ENCODE data around the gene TRIM8.
"Not testable (repeated sequence)": the region's sequence is repeated elsewhere in the genome, so short reads cannot be mapped to it uniquely, and the experiment has no call there.

TRIM8 gene

DNA sequence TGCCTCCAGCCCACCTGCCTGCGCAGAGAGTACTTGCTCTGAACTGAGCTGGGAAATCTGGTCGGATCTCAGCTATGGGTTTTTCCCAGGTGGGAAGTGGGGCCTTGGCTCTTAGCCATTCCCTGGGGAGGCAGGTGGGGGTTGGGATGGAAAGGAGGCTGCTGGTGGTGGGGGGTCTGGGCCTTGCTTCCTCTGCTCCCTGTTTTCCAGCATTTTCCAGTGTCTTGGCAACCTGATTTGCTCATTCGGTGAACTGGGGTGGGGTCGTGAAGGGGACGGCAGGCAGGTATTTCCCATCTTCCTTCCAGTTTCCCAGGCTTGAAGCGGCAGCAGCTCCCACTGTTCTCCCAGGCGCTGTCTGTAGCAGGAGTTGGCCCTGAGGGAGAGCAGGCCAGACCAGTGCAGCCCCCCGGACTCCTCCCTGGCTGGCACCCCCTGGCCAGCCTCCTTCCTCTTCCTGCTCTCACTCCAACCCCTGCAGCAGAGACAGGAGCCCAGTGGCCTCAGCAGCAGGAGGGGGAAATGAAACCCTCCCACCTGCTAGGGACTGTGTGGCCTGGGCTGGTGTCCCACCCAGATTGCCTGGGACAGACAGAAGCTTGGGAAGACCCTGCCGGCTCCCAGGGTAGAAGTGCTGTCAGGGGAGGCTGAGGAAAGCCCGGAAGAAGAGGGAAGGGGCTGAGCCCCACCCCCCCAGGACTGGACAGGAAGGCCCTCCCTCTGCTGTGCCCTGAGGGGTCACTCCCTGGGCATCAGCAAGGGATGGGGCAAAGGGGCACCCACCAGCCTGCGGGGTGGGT is 6.6 kb downstream of the TRIM8 start:
- DNase-seq, result no peak

DNA sequence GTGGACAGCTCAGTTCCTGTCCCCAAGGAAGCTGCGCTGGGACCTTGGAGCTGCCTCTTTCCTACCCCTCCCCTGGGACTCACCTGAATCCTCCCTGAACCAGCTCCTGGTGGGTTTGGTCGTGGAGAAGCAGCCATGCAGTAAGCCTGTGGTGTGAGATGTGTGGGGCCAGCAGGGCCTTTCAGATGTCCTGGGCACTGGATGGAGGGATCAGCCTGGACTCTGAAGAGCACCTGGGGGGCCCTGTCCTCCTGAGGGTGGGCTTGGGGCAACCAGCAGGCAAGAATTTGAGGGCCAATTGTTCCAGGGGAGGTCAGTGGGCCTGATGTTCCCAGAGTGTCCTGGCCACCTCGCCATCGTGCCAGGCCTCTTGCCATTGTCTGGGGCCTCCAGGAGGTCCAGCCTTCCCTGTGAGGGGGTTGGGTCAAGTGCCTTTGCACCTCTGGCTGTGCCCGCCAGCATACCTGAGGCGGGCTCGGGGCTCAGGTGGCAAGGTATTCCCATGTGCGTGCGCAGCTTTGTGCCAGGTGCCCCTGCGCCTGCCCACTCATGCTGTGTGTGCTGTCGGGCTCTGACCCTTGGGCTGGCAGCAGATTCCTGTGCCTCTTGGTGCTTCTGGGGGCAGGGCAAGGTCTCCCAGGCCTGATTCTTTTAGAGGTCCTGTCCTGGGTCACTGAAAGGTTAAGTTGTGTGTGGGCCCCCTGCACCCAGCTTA is 7.3 kb downstream of the TRIM8 start:
- no peak for DNase-seq

DNA sequence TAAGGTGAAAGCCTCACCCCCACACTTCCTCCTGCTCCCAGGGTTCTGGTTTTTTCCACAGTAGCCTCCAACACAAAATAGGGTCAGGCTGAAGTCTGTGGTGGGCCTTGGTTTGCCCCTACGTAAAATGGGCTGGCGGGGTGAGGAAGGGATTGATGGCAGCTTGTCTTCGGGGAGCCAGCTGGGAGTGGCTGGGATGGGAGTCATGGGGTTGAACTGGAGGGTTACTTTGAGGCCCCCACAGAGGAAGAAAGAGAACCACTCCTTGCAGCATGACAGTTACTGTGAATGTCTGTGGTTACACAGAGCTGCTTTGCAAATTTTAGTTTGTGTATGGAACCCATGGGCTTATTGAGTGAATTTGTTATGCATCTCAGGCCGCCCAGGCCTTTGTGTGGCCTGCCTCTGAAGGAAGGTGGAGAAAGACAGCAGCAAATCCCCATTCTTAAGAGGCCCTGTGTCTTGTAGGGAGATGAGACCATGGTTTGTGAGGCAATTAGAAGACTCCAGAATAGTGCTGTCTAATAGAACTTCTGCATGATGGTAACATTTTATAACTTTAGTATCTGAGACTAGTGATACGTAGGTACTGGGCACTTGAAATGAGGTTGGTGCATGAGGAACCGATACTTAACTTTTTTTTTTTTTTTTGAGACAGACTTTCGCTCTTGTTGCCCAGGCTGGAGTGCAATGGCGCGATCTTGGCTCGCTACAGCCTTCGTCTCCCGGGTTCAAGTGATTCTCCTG is 8.1 kb downstream of the TRIM8 start:
- DNase-seq, result no peak

DNA sequence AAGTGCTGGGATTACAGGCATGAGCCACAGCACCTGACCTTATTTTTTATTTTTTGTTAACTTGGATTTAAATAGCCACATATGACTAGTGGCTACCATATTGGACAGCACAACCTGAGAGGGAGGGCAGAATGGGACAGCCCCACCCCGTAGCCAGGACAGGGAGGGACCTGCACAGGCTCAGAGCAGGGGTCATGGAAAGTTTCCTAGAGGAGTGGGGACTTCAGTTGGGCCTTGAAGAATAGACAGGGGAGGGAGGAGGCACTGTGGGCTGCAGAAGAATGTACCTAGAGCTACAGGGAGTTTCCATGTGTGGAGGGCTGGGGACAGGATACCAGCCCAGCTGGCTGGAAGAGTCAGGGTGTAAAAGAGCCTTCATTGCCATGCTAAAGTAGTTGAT is 8.8 kb downstream of the TRIM8 start:
- no peak for DNase-seq

DNA sequence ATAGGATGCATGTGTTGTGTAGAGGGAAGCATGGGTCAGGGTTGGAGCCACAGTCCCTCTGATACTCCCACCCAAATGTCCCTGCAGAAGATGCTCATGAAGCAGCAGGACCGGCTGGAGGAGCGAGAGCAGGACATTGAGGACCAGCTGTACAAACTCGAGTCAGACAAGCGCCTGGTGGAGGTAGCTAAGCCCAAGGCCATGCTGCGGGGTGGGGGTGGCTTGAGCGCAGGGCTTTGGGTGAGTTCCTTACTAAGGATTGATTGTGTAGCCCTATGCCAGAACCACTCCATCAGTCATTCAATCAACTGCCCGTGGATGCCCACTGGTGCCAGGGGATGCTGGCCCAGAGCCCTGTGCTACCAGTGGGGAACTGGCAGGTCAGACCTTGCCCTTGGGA is 10.3 kb downstream of the TRIM8 start:
- no peak for DNase-seq

DNA sequence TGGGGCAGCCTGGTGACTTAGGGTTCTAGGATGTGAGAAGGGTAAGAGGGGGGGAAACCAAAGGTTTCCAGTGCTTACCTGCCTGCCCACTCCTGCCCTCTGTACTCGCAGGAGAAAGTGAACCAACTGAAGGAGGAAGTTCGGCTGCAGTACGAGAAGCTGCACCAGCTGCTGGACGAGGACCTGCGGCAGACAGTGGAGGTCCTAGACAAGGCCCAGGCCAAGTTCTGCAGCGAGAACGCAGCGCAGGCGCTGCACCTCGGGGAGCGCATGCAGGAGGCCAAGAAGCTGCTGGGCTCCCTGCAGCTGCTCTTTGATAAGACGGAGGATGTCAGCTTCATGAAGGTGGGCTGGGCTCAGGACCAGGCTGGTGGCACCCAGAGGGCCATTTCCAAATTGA is 10.7 kb downstream of the TRIM8 start:
- no peak for DNase-seq

DNA sequence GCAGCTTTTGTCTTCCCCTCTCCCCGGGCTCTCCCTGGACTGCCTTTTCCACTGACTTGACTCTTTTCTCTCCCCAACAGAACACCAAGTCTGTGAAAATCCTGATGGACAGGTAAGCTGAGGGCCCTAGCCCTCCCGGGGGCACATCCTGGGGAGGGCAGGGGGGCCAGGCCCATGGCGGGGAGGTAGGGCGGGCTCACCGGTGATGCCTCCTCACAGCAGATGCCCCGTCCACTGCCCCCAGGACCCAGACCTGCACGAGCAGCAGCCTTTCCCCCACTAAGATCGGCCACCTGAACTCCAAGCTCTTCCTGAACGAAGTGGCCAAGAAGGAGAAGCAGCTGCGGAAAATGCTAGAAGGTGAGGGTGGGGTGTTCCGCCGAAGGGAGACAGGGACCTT is 11.7 kb downstream of the TRIM8 start:
- DNase-seq, result no peak

DNA sequence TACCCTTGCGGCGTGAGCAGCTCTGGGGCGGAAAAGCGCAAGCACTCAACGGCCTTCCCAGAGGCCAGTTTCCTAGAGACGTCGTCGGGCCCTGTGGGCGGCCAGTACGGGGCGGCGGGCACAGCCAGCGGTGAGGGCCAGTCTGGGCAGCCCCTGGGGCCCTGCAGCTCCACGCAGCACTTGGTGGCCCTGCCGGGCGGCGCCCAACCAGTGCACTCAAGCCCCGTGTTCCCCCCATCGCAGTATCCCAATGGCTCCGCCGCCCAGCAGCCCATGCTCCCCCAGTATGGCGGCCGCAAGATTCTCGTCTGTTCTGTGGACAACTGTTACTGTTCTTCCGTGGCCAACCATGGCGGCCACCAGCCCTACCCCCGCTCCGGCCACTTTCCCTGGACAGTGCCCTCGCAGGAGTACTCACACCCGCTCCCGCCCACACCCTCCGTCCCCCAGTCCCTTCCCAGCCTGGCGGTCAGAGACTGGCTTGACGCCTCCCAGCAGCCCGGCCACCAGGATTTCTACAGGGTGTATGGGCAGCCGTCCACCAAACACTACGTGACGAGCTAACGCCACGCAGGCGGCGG is 12.6 kb downstream of the TRIM8 start:
- DNase-seq, result no peak

DNA sequence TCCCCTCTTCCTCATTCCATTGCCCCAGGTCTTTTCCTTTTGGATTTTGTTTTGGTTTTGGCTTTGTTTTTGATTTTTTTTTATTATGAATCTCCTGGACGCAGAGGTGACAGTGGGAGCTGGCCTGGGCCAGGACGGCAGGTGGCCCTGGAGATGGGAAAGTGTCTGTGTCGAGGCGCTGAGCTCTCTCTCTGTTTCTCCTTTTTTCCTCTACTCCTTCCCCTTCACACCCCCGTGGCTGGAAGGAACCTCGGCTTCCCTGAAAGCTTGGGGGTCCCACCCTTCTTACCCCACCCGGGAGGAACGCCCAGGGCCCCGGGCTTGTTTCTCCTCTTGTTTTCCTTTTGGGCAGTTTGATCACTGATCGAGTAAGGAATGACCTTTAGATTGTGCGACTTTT is 13.2 kb downstream of the TRIM8 start:
- DNase-seq, result no peak

DNA sequence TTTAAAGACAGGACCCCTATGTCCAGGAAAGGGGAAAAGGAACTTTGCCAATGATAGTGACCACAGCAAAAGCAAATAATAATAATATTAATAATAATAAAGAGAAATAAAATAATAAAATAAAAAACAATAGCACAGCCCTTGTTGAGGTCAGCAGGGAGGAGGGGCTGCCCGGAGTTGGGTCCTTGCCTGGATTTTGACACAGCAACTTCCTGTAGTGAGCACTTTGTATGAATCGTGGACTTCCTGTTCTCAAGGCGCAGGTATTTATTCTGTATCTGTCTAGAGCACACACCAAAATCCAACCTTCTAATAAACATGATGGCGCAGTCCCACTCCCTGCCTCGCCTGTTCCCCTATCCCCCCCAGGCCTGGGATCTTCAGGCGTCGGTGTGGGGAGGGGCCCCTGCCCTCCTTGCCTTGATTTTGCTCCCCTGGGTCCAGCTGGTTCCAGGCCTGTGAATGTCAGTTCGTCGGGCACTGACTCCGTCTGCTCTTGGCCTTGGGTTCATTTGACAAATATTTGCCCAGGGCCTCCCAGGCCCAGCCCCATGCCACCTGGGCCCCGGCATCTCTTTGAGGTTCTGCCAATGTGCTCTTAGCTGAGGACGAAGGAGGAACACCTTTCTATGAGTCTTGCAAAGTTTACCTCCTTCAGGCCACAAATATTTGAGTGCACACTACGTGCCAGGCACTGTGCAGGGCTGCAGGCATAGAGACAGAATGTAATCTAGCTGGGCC is 13.9 kb downstream of the TRIM8 start:
- no peak for DNase-seq

DNA sequence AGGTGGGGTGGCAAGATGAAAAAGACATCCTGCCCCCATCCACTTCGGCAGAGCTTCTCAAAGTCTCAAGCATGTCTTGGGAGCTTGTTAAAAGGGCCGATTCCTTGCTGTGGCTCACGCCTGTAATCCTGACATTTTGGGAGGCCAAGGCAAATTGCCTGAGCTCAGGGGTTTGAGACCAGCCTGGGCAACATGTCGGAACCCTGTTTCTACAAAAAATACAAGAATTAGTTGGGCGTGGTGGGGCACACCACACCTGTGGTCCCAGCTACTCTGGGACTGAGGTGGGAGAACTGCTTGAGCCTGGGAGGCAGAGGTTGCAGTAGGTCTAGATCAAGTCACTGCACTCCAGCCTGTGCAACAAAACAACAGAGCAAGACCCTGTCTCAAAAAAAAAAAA is 14.5 kb downstream of the TRIM8 start:
- no peak for DNase-seq

DNA sequence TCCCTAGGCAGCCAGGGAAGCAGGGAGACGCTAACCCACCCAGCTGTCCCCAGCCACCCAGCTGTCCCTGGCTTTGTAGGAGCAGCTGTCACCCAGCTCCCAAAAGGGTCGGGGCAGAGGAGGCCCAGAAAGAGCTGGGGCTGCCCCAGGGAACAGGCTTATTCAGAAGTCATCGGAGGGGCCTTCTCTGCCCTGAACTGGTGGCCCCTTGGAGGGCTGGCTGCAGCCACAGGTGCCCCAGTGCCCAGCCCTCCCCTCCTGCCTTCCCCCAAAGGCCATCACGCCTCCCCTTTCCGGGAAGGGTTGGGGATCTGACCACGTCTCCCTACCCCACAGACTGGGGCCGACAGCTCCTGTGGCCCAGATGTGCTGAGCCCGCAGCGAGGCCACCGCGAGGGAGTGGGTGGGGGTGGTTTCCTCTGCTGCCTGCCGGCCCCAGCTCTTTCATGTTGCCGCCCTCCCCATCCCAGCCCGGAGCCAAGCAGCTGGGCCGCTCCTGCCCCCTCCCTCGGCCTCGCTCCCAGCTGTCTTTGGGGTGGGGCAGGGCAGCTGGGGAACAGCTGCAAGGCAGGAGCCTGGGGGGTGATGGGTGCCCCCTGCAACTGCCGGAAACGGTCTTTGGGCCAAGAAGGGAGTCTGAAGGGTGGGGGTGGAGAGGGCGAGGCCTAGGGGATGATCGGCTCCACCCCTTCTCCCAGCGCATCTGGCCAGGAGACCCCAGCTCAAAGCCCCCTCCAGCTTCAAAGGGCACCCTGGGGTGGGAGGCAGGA is 16.8 kb downstream of the TRIM8 start:
- no peak for DNase-seq

DNA sequence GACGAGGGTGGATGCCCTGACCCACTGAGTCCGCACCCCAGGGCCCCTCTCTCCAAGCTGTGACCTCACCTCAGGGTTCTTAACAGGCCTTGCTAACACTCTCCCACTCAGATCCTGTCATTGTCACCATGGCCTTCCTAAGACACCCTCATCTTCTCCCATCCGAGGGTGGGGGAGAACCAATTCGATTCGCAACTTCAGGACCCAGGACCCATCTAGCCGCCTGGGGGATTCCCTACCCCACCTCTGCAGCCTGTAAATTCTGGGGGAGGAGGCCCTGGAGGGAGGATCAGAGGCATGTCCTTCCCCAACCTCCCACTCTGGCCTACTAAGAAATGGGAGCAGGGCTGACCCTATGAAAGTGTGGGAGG is 17.4 kb downstream of the TRIM8 start:
- DNase-seq, result no peak

DNA sequence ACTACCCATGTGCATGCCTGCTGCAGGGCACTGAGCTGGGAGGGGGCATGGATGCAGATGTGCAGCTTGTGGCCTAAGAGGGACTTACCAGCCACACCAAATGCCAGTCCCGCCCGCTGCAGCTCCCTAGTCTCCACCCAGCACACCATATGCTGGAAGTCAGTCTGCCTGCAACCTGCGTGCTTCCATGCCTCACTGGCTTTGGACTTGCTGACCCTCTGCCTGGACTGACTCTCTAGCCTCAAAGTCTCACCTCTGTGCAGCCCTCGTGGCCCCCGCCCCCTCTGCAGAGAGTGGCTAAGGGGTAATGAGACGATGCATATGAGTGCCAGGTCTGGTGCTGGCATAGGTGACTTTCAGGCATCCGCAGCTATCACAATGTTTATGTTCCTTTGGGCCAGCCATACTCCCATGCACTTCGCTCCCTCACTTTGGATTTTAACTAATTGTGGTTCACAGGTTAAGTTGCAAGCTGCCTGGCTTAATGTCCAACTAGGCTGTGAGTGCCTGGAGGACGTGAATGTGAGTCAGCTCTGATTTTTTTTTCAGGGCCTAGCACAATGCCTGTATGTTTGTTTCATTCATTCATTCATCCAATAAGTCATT is 21.7 kb downstream of the TRIM8 start:
- DNase-seq, result no peak

DNA sequence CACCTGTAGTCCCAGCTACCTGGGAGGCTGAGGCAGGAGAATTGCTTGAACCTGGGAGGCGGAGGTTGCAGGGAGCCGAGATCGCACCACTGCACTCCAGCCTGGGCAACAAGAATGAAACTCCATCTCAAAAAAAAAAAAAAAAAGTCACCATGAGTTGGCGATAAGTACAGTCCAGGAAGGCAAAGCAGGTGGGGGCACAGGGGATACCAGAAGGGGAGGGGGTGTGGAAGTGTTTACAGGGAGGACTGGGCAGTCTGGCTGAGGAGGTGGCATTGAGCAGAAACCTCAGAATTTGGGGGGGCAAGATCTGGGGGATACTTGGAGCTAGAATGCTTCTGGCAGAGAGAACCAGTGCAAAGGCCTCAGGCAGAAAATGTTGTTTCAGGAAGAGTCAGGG is 23.1 kb downstream of the TRIM8 start:
- DNase-seq, result not testable (repeated sequence)

DNA sequence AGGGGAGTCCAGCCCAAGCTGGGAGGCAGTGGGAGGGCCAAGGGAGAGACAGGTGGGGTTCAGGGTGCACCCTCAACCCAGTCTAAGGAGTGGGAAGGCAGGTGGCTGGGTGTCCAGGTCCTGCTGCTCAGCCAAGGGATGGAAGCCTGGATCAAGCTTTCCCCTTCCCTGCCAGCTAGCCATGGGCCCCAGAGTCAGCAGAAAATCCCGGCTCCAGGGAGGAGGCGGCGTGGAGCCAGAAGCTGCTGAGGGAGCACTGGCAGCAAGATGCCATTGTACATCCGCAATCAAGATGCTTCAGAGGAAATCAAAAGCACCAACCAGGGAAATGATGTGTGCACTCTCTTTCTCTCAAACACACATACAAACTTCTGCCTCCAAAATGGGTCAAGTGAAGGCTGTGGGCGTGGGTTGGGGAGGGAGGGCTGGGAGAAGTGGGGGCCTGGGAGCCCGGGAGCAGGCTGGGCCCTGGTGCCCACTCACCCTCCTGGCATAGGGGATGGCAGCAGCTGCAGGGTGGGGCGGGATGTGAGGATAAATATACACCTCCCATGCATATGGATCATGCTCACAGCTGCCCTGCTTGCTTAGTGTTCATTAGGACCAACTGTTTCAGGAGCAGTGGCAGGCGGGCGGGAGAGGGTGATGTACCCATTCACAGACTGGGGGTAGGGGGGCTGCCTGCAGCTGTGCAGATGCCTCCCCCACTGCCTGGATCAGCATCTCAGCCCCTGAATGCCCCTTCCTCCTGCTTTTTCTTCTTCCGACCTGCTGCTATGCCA is 24.2 kb downstream of the TRIM8 start:
- no peak for DNase-seq

DNA sequence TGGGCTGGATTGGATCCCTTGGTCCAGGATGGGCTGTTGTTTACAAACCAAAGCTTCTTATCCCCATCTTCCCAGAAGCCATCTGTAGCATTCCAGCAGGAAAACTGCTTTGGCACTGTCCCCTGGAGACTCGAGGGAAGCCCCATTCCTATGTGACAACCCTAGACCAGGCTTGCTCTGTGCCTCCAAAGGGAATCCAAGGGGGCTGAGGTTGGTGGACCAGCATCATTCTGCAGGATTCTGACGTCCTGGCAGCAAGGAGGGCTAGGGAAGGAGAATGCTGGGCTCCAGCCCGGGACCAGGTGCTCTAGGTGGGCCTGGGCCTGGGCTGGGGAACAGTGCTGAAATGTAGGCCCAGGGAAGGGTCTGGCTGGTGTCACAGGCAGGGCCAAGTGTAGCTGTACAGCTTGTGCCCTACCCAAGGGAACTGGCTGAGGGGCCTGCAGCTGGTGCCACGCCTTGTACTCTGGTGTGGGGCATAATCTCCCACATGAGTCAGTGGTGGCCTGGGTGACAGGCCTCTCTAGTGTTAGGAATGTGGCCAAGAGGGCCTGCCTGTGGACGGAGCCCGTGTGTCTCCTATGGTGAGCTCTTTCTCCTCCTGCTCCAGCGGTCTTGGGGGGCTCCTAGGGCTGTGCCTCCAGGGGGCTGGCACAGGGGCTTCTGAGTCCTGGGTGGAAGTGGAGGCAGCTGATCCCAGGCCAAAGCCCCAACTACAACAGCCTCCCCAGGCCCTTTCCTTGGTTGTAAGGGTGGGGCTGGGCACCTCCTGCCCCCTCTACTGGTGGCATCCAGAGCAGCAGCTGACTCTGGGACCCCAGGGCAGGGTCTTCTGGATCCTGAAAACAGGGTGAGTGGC is 25.2 kb downstream of the TRIM8 start:
- DNase-seq, result no peak

DNA sequence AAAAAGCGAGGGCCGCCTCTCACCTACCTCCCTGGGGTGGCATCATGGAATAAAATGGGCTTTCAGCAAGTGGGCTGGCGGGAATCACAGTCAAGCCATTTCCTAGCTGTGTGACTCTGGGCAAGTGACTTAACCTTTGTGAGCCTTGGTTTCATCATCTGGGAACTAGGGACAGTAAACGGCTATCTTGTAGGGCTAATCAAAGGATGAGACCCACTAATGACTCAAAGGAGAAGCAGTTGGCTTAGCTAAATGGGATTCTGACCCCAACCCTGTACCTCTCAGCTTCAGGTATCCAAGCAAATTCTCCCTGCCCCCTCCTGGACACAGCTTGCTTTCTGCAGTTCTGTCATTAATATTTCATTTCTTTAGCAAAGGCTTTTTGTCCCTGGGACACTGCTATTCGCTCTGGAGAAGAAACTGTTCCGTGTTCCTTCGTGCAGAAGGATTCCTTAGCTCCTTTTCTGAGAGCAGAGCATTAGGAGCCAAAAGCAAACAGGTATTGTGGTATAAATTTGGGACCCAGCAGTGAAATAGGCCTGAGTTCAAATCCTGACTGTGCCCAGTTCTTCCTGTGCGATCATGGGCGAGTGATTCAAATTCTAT is 25.9 kb downstream of the TRIM8 start:
- DNase-seq, result no peak

DNA sequence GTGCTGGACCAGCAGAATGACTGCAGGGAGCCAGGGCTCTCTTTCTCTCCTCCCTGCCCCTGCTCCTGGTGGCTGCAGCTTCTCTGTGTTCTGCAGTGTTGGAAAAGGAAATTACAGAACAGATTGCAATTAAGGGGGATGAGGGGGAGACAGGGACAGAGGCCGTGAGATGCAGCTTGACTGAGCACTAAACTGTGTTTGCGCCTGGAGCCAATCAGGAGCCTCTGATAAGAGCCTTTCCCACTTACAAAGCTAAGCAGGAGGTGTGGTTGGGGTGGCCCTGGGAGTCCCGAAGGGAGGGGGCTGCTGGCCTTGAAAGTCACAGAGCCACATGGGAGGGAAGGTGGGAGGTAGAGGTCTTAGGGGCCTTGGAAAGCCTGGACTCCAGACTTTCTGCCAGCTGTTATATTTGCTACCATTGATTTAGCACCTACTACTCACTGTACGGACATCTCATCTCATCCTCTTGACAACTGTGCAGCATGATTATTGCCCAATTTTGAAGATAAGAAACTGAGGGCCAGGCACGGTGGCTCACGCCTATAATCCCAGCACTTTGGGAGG is 26.7 kb downstream of the TRIM8 start:
- DNase-seq, result no peak
